ENCODE data around the gene KIF12.
A peak's percentile ranks its signal among the peaks of the same experiment; 100 is the strongest.

KIF12 gene

GRCh38 chr9:114072184-114073140 lies 26.6 kb downstream of the KIF12 start:
- DNase-seq = peak in 7 of 10 donors; percentile 26 to 86 (median 53)
- intact Hi-C loops (cut with DNase I) = no loop called here

- intact Hi-C loops (cut with DNase I) = no loop called here
Measured at GRCh38 chr9:114071197-114071795, 27.8 kb downstream of the KIF12 start.

GRCh38 chr9:114070188-114071103 lies 28.6 kb downstream of the KIF12 start:
- DNase-seq = peak in 2 of 10 donors; percentile 50 to 73
- intact Hi-C loops (cut with DNase I) = no loop called here

More at GRCh38 chr9:114071197-114071795, 27.8 kb downstream of the KIF12 start:
- DNase-seq = peak in 2 of 10 donors; percentile 47 to 74

- peak in 1 of 10 donors; percentile 52 for DNase-seq
- intact Hi-C loops (cut with DNase I) = no loop called here
Measured at GRCh38 chr9:114069476-114070187, 29.5 kb downstream of the KIF12 start.

GRCh38 chr9:114065304-114065703 lies 33.8 kb downstream of the KIF12 start:
- intact Hi-C loops (cut with DNase I) = no loop called here
- DNase-seq = peak in 1 of 10 donors; percentile 18

- intact Hi-C loops (cut with DNase I) = no loop called here
- peak in 2 of 10 donors; percentile 60 to 69 for DNase-seq
Measured at GRCh38 chr9:114061830-114062474, 37.1 kb downstream of the KIF12 start.

GRCh38 chr9:114061292-114061691 lies 37.8 kb downstream of the KIF12 start:
- intact Hi-C loops (cut with DNase I) = no loop called here
- peak in 2 of 10 donors; percentile 49 to 57 for DNase-seq

GRCh38 chr9:114060711-114061110 lies 38.4 kb downstream of the KIF12 start:
- intact Hi-C loops (cut with DNase I) = no loop called here
- peak in 2 of 10 donors; percentile 64 to 75 for DNase-seq

GRCh38 chr9:114060070-114060469 lies 39.0 kb downstream of the KIF12 start:
- DNase-seq = peak in 2 of 10 donors; percentile 63 to 77
- intact Hi-C loops (cut with DNase I) = no loop called here

GRCh38 chr9:114059047-114059803 lies 39.9 kb downstream of the KIF12 start:
- peak in 3 of 10 donors; percentile 73 to 90 (median 76) for DNase-seq

GRCh38 chr9:114058688-114059046 lies 40.4 kb downstream of the KIF12 start:
- DNase-seq = peak in 2 of 10 donors; percentile 52 to 59
- intact Hi-C loops (cut with DNase I) = no loop called here

More at GRCh38 chr9:114059047-114059803, 39.9 kb downstream of the KIF12 start:
- intact Hi-C loops (cut with DNase I) = no loop called here

- intact Hi-C loops (cut with DNase I) = no loop called here
- peak in 2 of 10 donors; percentile 40 to 46 for DNase-seq
Measured at GRCh38 chr9:114057161-114057885, 41.8 kb downstream of the KIF12 start.

- intact Hi-C loops (cut with DNase I) = no loop called here
- DNase-seq = peak in 1 of 10 donors; percentile 63
Measured at GRCh38 chr9:114056527-114056926, 42.6 kb downstream of the KIF12 start.

GRCh38 chr9:114055894-114056293 lies 43.2 kb downstream of the KIF12 start:
- intact Hi-C loops (cut with DNase I) = no loop called here
- DNase-seq = peak in 1 of 10 donors; percentile 2

GRCh38 chr9:114055061-114055460 lies 44.0 kb downstream of the KIF12 start:
- intact Hi-C loops (cut with DNase I) = no loop called here
- peak in 2 of 10 donors; percentile 62 to 69 for DNase-seq

GRCh38 chr9:114054191-114054690 lies 44.9 kb downstream of the KIF12 start:
- DNase-seq = peak in 2 of 10 donors; percentile 33 to 36
- intact Hi-C loops (cut with DNase I) = no loop called here

- peak in 2 of 10 donors; percentile 26 to 61 for DNase-seq
- intact Hi-C loops (cut with DNase I) = no loop called here
Measured at GRCh38 chr9:114053246-114054005, 45.7 kb downstream of the KIF12 start.

Data from posterior cingulate gyrus (tissue), 11 donors.